WTC11 (cell line): ENCODE results near the gene SIRT3. TPM values are rescaled to one million over a fixed set of nuclear protein-coding genes. Genes with fewer than 3 reads are reported as not detected.

Experiments used
- ATAC-seq: fragments of 200-7000 bp; cut with Tn5 transposase; 2 replicates; pipeline ENCODE4 v1.10.0; 2021; ENCODE audit warnings: mild to moderate bottlenecking, moderate library complexity
- CTCF ChIA-PET: fragments of 300-600 bp; sonication (Branson Sonifier 250); formaldehyde crosslinking; loops from one replicate; lab custom pipeline; 2021; ENCODE audit warnings: antibody characterized with exemption; lab: Charles Lee
- POLR2A ChIA-PET: fragments of 350-600 bp; sonication (Branson Sonifier 250); formaldehyde crosslinking; loops from one replicate; lab custom pipeline; 2021; ENCODE audit warnings: antibody characterized with exemption; lab: Charles Lee
- DNase-seq: peaks from one replicate; pipeline ENCODE4 v3.0.0; 2021; ENCODE audit warnings: low spot score
- H3K27ac Mint-ChIP-seq: 2 replicates; pipeline ENCODE4 v1.8.0; 2021; ENCODE audit warnings: mixed read lengths
- H3K27me3 Mint-ChIP-seq: 2 replicates; pipeline ENCODE4 v1.8.0; 2021; ENCODE audit warnings: low read depth, mild to moderate bottlenecking, moderate library complexity, mixed read lengths
- H3K36me3 Mint-ChIP-seq: 2 replicates; pipeline ENCODE4 v1.8.0; 2021; ENCODE audit warnings: mixed read lengths
- H3K4me1 Mint-ChIP-seq: 2 replicates; pipeline ENCODE4 v1.8.0; 2022; ENCODE audit warnings: mixed read lengths
- H3K4me3 Mint-ChIP-seq: 2 replicates; pipeline ENCODE4 v1.8.0; 2021; ENCODE audit warnings: mild to moderate bottlenecking, moderate library complexity, mixed read lengths
- H3K9me3 Mint-ChIP-seq: 2 replicates; pipeline ENCODE4 v1.8.0; 2021; ENCODE audit warnings: mixed read lengths
- ATF2 ChIP-seq: sonication (generic); formaldehyde crosslinking; IDR thresholded peaks from 2 replicates; pipeline ENCODE4 v1.8.1; 2022; ENCODE audit warnings: low read depth, missing genetic modification reagents, borderline replicate concordance
- CTCF ChIP-seq: fragments of 200-600 bp; IDR thresholded peaks from 2 replicates; pipeline ENCODE4 v1.8.0; 2022; ENCODE audit warnings: antibody characterized with exemption
- ELF4 ChIP-seq: sonication (generic); formaldehyde crosslinking; IDR thresholded peaks from 2 replicates; pipeline ENCODE4 v1.8.1; 2022; ENCODE audit warnings: low read depth, mild to moderate bottlenecking, moderate library complexity, missing genetic modification reagents
- FOXK1 ChIP-seq: sonication (generic); formaldehyde crosslinking; IDR thresholded peaks from 2 replicates; pipeline ENCODE4 v1.8.0; 2022; ENCODE audit warnings: mild to moderate bottlenecking, moderate library complexity, missing genetic modification reagents
- GABPB1 ChIP-seq: sonication (generic); formaldehyde crosslinking; IDR thresholded peaks from 2 replicates; pipeline ENCODE4 v1.8.1; 2023; ENCODE audit warnings: mild to moderate bottlenecking, missing genetic modification reagents
- GRHL2 ChIP-seq: fragments of 250-450 bp; sonication (Bioruptor Pico); IDR thresholded peaks from 2 replicates; pipeline ENCODE4 v1.8.0; 2022; ENCODE audit warnings: mild to moderate bottlenecking, moderate library complexity; ENCODE audit not compliant: insufficient replicate concordance, severe bottlenecking
- OVOL2 ChIP-seq: fragments of 250-450 bp; sonication (Bioruptor Pico); IDR thresholded peaks from 2 replicates; pipeline ENCODE4 v1.9.0; 2021; ENCODE audit warnings: mild to moderate bottlenecking, borderline replicate concordance
- PRRX2 ChIP-seq: fragments of 250-450 bp; sonication (Bioruptor Pico); IDR thresholded peaks from 2 replicates; pipeline ENCODE4 v1.8.0; 2021; ENCODE audit warnings: mild to moderate bottlenecking
- RELA ChIP-seq: sonication (generic); formaldehyde crosslinking; IDR thresholded peaks from 2 replicates; pipeline ENCODE4 v1.8.1; 2022; ENCODE audit warnings: missing genetic modification reagents, mild to moderate bottlenecking, borderline replicate concordance
- RORB ChIP-seq: fragments of 250-450 bp; sonication (Bioruptor Pico); IDR thresholded peaks from 2 replicates; pipeline ENCODE4 v1.9.0; 2021; ENCODE audit warnings: mild to moderate bottlenecking
- SP1 ChIP-seq: sonication (generic); formaldehyde crosslinking; conservative IDR thresholded peaks from 2 replicates; pipeline ENCODE4 v1.8.1; 2022; ENCODE audit warnings: missing genetic modification reagents
- TCF7 ChIP-seq: sonication (generic); formaldehyde crosslinking; IDR thresholded peaks from 2 replicates; pipeline ENCODE4 v1.8.0; 2022; ENCODE audit warnings: mild to moderate bottlenecking, low read depth, missing genetic modification reagents, moderate library complexity
- ZBTB43 ChIP-seq: sonication (generic); formaldehyde crosslinking; IDR thresholded peaks from 2 replicates; pipeline ENCODE4 v1.8.1; 2023; ENCODE audit warnings: mild to moderate bottlenecking, missing genetic modification reagents
- ZNF219 ChIP-seq: sonication (generic); formaldehyde crosslinking; IDR thresholded peaks from 2 replicates; pipeline ENCODE4 v1.8.0; 2023; ENCODE audit warnings: missing genetic modification reagents, mild to moderate bottlenecking, borderline replicate concordance
- ZNF396 ChIP-seq: fragments of 250-450 bp; sonication (Bioruptor Pico); IDR thresholded peaks from 2 replicates; pipeline ENCODE4 v1.8.0; 2021; ENCODE audit warnings: mild to moderate bottlenecking, moderate library complexity, borderline replicate concordance
- ZNF416 ChIP-seq: fragments of 250-450 bp; sonication (Bioruptor Pico); IDR thresholded peaks from 2 replicates; pipeline ENCODE4 v1.9.0; 2021; ENCODE audit warnings: mild to moderate bottlenecking, inconsistent platforms
- total RNA-seq: library from RNA; stranded (reverse); gene quantifications from 3 replicates; pipeline ENCODE4 v1.2.3, GENCODE V29; 2021
- TF ChIP-seq, protein P1 (sequence below): sonication (generic); formaldehyde crosslinking; IDR thresholded peaks from 2 replicates; pipeline ENCODE4 v1.8.1; 2022; ENCODE audit warnings: low read depth, mild to moderate bottlenecking, moderate library complexity, missing genetic modification reagents, borderline replicate concordance
- TF ChIP-seq, protein P2 (sequence below): sonication (generic); formaldehyde crosslinking; IDR thresholded peaks from 2 replicates; pipeline ENCODE4 v1.8.0; 2023; ENCODE audit warnings: missing genetic modification reagents, mild to moderate bottlenecking, borderline replicate concordance
- TF ChIP-seq, protein P3 (sequence below): sonication (generic); formaldehyde crosslinking; IDR thresholded peaks from 2 replicates; pipeline ENCODE4 v1.8.0; 2022; ENCODE audit warnings: missing genetic modification reagents

SIRT3 gene
- total RNA-seq, 1 experiment from 2014 or later = 21.0 TPM

DNA sequence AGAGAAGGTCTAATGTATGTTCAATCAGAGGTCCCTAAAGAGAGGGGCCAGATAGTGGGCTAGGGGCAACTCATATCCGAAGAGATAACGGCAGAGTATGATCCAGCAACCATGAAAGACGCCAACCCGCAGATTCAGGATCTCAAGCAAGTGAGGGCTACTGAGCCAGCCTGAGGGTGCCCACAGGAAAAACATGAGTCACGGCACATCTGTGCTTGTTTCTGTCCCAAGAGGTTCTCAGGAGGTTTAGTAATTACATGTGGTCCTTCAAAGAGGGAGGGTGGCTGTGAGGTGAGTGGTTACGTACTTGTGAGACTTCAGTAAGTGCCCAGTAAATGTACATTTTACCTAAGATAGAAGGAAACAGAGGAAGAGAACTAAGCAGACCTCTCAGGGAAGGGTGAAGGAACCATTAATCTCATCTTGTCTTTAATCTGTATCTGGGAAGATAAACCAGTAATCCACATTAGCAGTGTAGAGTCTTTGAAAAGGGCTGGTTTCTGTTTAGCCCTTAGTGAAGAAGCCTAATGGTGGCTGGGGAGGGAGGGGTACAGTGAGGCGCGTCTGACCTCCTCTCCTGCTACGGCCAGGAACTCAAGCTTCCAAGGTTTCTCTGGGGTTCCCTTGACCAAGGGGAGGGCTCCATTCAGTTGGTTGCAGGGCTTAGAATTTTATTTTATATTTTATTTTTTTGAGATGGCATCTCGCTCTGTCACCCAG, 10.2 kb downstream of the SIRT3 start:
- no peak for DNase-seq
- ChIA-PET CTCF (interaction anchor here (0.8 kb wide), 1 partner anchor 25 kb away, joined by 6 read pairs; no protein-coding TSS in a partner anchor), POLR2A (interaction anchor here (0.7 kb wide), 1 partner anchor 73 kb away, joined by 3 read pairs; no protein-coding TSS in a partner anchor)
- Mint-ChIP-seq H3K27me3 (no peaks in the 10 kb centered on the region), H3K4me3 (no peak overlapping the region), H3K9me3 (no peaks in the 10 kb centered on the region), H3K36me3 (0 out of 2 replicates have a peak, but pooled peaks cover 2% of the 10 kb centered on the region), H3K4me1 (no peaks in the 10 kb centered on the region)
- ATAC-seq = no peak
- TF ChIP-seq, protein P1, sequence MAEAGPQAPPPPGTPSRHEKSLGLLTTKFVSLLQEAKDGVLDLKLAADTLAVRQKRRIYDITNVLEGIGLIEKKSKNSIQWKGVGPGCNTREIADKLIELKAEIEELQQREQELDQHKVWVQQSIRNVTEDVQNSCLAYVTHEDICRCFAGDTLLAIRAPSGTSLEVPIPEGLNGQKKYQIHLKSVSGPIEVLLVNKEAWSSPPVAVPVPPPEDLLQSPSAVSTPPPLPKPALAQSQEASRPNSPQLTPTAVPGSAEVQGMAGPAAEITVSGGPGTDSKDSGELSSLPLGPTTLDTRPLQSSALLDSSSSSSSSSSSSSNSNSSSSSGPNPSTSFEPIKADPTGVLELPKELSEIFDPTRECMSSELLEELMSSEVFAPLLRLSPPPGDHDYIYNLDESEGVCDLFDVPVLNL = no peak
- TF ChIP-seq OVOL2 (CRISPR knock-in tag) (no peak), TCF7 (no peak), CTCF (no peak), ZBTB43 (CRISPR knock-in tag) (no peak), SP1 (no peak), PRRX2 (CRISPR knock-in tag) (no peak), ZNF416 (no peak), ZNF396 (CRISPR knock-in tag) (no peak), RELA (no peak), GRHL2 (CRISPR knock-in tag) (no peak)
- TF ChIP-seq, protein P2, sequence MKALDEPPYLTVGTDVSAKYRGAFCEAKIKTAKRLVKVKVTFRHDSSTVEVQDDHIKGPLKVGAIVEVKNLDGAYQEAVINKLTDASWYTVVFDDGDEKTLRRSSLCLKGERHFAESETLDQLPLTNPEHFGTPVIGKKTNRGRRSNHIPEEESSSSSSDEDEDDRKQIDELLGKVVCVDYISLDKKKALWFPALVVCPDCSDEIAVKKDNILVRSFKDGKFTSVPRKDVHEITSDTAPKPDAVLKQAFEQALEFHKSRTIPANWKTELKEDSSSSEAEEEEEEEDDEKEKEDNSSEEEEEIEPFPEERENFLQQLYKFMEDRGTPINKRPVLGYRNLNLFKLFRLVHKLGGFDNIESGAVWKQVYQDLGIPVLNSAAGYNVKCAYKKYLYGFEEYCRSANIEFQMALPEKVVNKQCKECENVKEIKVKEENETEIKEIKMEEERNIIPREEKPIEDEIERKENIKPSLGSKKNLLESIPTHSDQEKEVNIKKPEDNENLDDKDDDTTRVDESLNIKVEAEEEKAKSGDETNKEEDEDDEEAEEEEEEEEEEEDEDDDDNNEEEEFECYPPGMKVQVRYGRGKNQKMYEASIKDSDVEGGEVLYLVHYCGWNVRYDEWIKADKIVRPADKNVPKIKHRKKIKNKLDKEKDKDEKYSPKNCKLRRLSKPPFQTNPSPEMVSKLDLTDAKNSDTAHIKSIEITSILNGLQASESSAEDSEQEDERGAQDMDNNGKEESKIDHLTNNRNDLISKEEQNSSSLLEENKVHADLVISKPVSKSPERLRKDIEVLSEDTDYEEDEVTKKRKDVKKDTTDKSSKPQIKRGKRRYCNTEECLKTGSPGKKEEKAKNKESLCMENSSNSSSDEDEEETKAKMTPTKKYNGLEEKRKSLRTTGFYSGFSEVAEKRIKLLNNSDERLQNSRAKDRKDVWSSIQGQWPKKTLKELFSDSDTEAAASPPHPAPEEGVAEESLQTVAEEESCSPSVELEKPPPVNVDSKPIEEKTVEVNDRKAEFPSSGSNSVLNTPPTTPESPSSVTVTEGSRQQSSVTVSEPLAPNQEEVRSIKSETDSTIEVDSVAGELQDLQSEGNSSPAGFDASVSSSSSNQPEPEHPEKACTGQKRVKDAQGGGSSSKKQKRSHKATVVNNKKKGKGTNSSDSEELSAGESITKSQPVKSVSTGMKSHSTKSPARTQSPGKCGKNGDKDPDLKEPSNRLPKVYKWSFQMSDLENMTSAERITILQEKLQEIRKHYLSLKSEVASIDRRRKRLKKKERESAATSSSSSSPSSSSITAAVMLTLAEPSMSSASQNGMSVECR = no peak
- TF ChIP-seq, all 79 proteins: peak for 0
- no peak overlapping the region for H3K27ac Mint-ChIP-seq

DNA sequence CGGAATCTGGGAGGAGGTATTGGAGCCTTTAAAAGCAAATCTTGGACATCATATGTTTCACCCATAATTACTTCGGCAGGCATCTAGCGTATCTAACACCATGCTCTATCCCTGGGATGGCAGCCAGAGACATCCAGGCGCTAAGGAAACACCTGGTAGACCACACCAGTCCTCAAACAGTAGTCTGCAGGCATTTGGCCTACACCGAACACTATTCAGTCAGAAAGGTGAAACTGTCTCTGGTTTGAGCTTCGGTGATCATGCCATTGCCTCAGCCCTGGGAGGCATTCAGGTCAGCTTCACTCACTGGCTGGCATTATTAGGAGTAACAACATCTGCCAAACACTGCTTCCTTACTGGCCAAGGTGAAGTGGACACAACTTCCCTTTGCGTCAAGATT, 11.7 kb downstream of the SIRT3 start:
- Mint-ChIP-seq H3K27ac (no peak overlapping the region), H3K4me1 (no peaks in the 10 kb centered on the region), H3K9me3 (no peaks in the 10 kb centered on the region), H3K27me3 (no peaks in the 10 kb centered on the region), H3K36me3 (no peaks in the 10 kb centered on the region), H3K4me3 (no peak overlapping the region)
- CTCF ChIA-PET = no interaction called here
- DNase-seq (no peak), ATAC-seq (no peak)
- POLR2A ChIA-PET = no interaction called here
- no peak for TF ChIP-seq GABPB1 (CRISPR knock-in tag)

GRCh38 chr11:223884-224283, 12.3 kb downstream of the SIRT3 start:
- Mint-ChIP-seq H3K4me1 (no peaks in the 10 kb centered on the region), H3K27ac (no peak overlapping the region), H3K9me3 (no peaks in the 10 kb centered on the region), H3K36me3 (no peaks in the 10 kb centered on the region), H3K27me3 (no peaks in the 10 kb centered on the region), H3K4me3 (no peak overlapping the region)
- CTCF ChIA-PET = no interaction called here
- DNase-seq (no peak), ATAC-seq (no peak)
- POLR2A ChIA-PET = no interaction called here
- TF ChIP-seq ZNF219 (CRISPR knock-in tag) (no peak), FOXK1 (CRISPR knock-in tag) (no peak), RORB (CRISPR knock-in tag) (no peak), ELF4 (no peak), ATF2 (CRISPR knock-in tag) (no peak)
- TF ChIP-seq, protein P3, sequence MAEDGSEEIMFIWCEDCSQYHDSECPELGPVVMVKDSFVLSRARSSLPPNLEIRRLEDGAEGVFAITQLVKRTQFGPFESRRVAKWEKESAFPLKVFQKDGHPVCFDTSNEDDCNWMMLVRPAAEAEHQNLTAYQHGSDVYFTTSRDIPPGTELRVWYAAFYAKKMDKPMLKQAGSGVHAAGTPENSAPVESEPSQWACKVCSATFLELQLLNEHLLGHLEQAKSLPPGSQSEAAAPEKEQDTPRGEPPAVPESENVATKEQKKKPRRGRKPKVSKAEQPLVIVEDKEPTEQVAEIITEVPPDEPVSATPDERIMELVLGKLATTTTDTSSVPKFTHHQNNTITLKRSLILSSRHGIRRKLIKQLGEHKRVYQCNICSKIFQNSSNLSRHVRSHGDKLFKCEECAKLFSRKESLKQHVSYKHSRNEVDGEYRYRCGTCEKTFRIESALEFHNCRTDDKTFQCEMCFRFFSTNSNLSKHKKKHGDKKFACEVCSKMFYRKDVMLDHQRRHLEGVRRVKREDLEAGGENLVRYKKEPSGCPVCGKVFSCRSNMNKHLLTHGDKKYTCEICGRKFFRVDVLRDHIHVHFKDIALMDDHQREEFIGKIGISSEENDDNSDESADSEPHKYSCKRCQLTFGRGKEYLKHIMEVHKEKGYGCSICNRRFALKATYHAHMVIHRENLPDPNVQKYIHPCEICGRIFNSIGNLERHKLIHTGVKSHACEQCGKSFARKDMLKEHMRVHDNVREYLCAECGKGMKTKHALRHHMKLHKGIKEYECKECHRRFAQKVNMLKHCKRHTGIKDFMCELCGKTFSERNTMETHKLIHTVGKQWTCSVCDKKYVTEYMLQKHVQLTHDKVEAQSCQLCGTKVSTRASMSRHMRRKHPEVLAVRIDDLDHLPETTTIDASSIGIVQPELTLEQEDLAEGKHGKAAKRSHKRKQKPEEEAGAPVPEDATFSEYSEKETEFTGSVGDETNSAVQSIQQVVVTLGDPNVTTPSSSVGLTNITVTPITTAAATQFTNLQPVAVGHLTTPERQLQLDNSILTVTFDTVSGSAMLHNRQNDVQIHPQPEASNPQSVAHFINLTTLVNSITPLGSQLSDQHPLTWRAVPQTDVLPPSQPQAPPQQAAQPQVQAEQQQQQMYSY = no peak
